Panc1 (cell line): ENCODE data around the gene HHAT. TPM values are rescaled to one million over a fixed set of nuclear protein-coding genes. Genes with fewer than 3 reads are reported as not detected.

Experiments used
- ATAC-seq: fragments of 200-7000 bp; cut with Tn5 transposase; 2 replicates; pipeline ENCODE4 v1.9.1; 2020; ENCODE audit warnings: mild to moderate bottlenecking, moderate library complexity
- BruUV-seq: library from RNA; stranded (reverse); fragments of 400-500 nt; replicated peaks from 2 replicates; lab custom pipeline; 2021; lab: Mats Ljungman, UMichigan
- CTCF ChIA-PET: fragments of 300-600 bp; sonication (Branson Sonifier 250); formaldehyde crosslinking; loops from one replicate; lab custom pipeline; 2022; ENCODE audit warnings: antibody characterized with exemption; lab: Charles Lee
- POLR2A ChIA-PET: fragments of 300-600 bp; sonication (Branson Sonifier 250); formaldehyde crosslinking; loops from one replicate; lab custom pipeline; 2022; ENCODE audit warnings: antibody characterized with exemption; lab: Charles Lee
- DNase-seq: peaks from one replicate; pipeline ENCODE4 v3.0.0-alpha.2; 2010; ENCODE audit warnings: low read depth, low spot score
- H3K27ac ChIP-seq: 2 replicates; pipeline ENCODE4 v1.5.1; 2011; ENCODE audit warnings: mild to moderate bottlenecking, low read length, inconsistent platforms
- H3K27me3 ChIP-seq: fragments of 200-500 bp; sonication (Bioruptor generic); 2 replicates; pipeline ENCODE4 v1.6.0; 2014; ENCODE audit warnings: low read length, inconsistent platforms; ENCODE audit not compliant: control insufficient read depth, insufficient read depth
- H3K36me3 ChIP-seq: fragments of 200-500 bp; sonication (Bioruptor generic); 2 replicates; pipeline ENCODE4 v1.5.1; 2014; ENCODE audit warnings: inconsistent platforms, mild to moderate bottlenecking, low read length, moderate library complexity; ENCODE audit not compliant: control insufficient read depth, insufficient read depth
- H3K4me1 ChIP-seq: 2 replicates; pipeline ENCODE4 v1.5.1; 2011; ENCODE audit warnings: inconsistent platforms, mild to moderate bottlenecking, low read length, moderate library complexity; ENCODE audit not compliant: control insufficient read depth, insufficient read depth
- H3K4me3 ChIP-seq, 2 experiments: 2 replicates each; pipeline ENCODE4 v1.5.1; 2011 to 2012; ENCODE audit warnings: low read depth in 2 of 2, low read length in 2 of 2, mild to moderate bottlenecking in 2 of 2, inconsistent platforms in 1 of 2, moderate library complexity in 1 of 2
- H3K9me3 ChIP-seq: fragments of 200-500 bp; sonication (Bioruptor generic); 2 replicates; pipeline ENCODE4 v1.5.1; 2014; ENCODE audit warnings: low read depth, mild to moderate bottlenecking, inconsistent platforms, low read length, moderate library complexity; ENCODE audit not compliant: control insufficient read depth, insufficient read depth
- CTCF ChIP-seq: fragments of 450-650 bp; IDR thresholded peaks from 2 replicates; pipeline ENCODE4 v1.5.1; 2017; ENCODE audit warnings: mild to moderate bottlenecking
- POLR2AphosphoS5 ChIP-seq: IDR thresholded peaks from 2 replicates; pipeline ENCODE4 v1.6.1; 2012; ENCODE audit warnings: mild to moderate bottlenecking, low read depth, low read length, moderate library complexity
- SIN3A ChIP-seq: IDR thresholded peaks from 2 replicates; pipeline ENCODE4 v1.6.1; 2012; ENCODE audit warnings: low read depth, mild to moderate bottlenecking, low read length, moderate library complexity, borderline replicate concordance; ENCODE audit not compliant: insufficient read depth
- TCF7L2 ChIP-seq: IDR thresholded peaks from 2 replicates; pipeline ENCODE4 v1.6.1; 2011; ENCODE audit warnings: mild to moderate bottlenecking, low read depth, low read length, inconsistent platforms
- in situ Hi-C: cut with HindIII; loops from 2 replicates; pipeline ENCODE4 v1.10.0; 2016; ENCODE audit warnings: low sequenced_read_pairs, low pct_unique_long_range_greater_than_20kb
- intact Hi-C: fragments of 100-400 bp; cut with micrococcal nuclease; formaldehyde crosslinking; loops from one replicate; pipeline ENCODE4 v1.10.0; 2022; ENCODE audit not compliant: unreplicated experiment
- total RNA-seq: library from RNA; stranded (reverse); gene quantifications from one replicate; pipeline ENCODE4 v1.2.1, GENCODE V29; 2021; ENCODE audit not compliant: unreplicated experiment
- TF ChIP-seq, protein P1 (sequence below), 2 experiments: IDR thresholded peaks; 2 replicates each; pipeline ENCODE4 v1.6.1; 2011 to 2012; ENCODE audit warnings: low read depth in 2 of 2, control low read depth in 1 of 2, low read length in 1 of 2, mild to moderate bottlenecking in 1 of 2, moderate library complexity in 1 of 2; ENCODE audit not compliant: insufficient read depth in 1 of 2

Gene HHAT
- total RNA-seq, 1 experiment from 2014 or later = 2.3 TPM

DNA sequence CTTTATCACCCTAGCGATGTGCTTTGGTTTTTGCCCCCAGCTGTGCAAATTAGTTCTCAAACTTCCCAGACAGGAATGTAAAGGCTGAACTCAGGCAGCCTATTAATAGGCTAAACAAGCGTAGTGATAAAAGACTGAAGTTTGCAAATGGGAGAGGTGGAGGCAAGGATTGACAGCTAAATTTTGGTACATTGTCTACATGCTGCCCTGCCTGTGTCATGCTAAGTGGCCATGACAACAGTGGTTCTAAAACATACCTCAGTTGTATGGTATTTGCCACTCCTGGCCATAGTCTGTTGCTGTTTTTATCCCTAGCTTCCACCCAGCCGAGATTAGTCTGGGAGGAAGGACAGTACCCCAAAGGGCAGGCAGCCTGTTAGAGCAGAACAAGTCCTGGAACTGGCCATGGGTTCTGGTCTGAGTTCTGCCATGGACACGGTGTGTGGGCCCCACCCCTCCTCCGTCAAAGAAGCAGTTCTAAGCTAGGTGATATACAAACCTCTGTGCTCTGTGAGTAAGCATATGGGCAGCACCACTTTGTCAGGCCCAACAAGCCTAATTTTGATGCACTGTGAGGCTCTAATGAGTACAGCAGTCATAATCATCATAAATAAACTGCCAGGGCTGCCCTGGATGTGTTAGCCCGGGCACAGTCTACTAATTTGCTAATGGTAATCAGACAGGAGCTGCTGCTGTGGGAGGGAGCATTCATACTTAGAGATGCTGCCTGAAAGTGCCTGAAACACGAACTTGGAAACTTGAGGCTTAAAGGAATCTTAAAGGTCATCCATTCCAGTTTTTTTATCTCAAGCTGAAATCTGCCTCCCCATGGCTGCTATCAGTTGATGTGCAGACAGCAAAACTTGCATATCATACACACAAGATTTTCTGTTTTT, 177.1 kb downstream of the HHAT start:
- in situ Hi-C loops (no loop called here), intact Hi-C loops (no loop called here)
- ATAC-seq = no peak
- Histone ChIP-seq H3K27ac (no peak overlapping the region), H3K27me3 (no peaks in the 10 kb centered on the region), H3K4me1 (no peaks in the 10 kb centered on the region), H3K9me3 (no peaks in the 10 kb centered on the region), H3K4me3 (no peak overlapping the region), H3K36me3 (no peaks in the 10 kb centered on the region)
- ChIA-PET CTCF (no interaction called here), POLR2A (no interaction called here)
- BruUV-seq = no TSS peak
- DNase-seq = no peak
- no peak for TF ChIP-seq SIN3A
- TF ChIP-seq POLR2AphosphoS5 = no peak
- no peak for TF ChIP-seq TCF7L2
- no peak for TF ChIP-seq CTCF
- TF ChIP-seq, protein P1, sequence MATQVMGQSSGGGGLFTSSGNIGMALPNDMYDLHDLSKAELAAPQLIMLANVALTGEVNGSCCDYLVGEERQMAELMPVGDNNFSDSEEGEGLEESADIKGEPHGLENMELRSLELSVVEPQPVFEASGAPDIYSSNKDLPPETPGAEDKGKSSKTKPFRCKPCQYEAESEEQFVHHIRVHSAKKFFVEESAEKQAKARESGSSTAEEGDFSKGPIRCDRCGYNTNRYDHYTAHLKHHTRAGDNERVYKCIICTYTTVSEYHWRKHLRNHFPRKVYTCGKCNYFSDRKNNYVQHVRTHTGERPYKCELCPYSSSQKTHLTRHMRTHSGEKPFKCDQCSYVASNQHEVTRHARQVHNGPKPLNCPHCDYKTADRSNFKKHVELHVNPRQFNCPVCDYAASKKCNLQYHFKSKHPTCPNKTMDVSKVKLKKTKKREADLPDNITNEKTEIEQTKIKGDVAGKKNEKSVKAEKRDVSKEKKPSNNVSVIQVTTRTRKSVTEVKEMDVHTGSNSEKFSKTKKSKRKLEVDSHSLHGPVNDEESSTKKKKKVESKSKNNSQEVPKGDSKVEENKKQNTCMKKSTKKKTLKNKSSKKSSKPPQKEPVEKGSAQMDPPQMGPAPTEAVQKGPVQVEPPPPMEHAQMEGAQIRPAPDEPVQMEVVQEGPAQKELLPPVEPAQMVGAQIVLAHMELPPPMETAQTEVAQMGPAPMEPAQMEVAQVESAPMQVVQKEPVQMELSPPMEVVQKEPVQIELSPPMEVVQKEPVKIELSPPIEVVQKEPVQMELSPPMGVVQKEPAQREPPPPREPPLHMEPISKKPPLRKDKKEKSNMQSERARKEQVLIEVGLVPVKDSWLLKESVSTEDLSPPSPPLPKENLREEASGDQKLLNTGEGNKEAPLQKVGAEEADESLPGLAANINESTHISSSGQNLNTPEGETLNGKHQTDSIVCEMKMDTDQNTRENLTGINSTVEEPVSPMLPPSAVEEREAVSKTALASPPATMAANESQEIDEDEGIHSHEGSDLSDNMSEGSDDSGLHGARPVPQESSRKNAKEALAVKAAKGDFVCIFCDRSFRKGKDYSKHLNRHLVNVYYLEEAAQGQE (IDR thresholded peaks at IDR 0.05; ENCODE audit: insufficient read depth in 1 of 2, low read depth in 2 of 2, low read length in 1 of 2) = no peak

GRCh38 chr1:210506689-210507088, 178.0 kb downstream of the HHAT start:
- intact Hi-C loops = no loop called here
- ATAC-seq (no peak), DNase-seq (no peak)
- in situ Hi-C loops = no loop called here
- TF ChIP-seq TCF7L2 (no peak), CTCF (no peak), POLR2AphosphoS5 (no peak), SIN3A (no peak)
- TF ChIP-seq, protein P1 (IDR thresholded peaks at IDR 0.05; ENCODE audit: insufficient read depth in 1 of 2, low read depth in 2 of 2, low read length in 1 of 2) = no peak
- POLR2A ChIA-PET = no interaction called here
- H3K9me3 ChIP-seq = no peaks in the 10 kb centered on the region
- H3K27me3 ChIP-seq = no peaks in the 10 kb centered on the region
- CTCF ChIA-PET = no interaction called here
- BruUV-seq = no TSS peak
- no peaks in the 10 kb centered on the region for H3K4me1 ChIP-seq
- no peaks in the 10 kb centered on the region for H3K36me3 ChIP-seq
- H3K4me3 ChIP-seq = no peak overlapping the region
- no peak overlapping the region for H3K27ac ChIP-seq
